Suprapubic skin (tissue), 4 donors: ENCODE measurements around the gene IQCH.

ENCODE experiments used
- CTCF ChIP-seq, 2 donors: fragments of 200-600 bp in 1 of 2; fragments of 450-650 bp in 1 of 2; sonication (generic) in 1 of 2; IDR thresholded peaks; one replicate each; pipeline ENCODE4 v1.5.1; 2016 to 2019; ENCODE audit warnings: antibody characterized with exemption in 2 of 2, mild to moderate bottlenecking in 1 of 2, moderate library complexity in 1 of 2
- POLR2A ChIP-seq, 2 donors: fragments of 450-650 bp; IDR thresholded peaks; one replicate each; pipeline ENCODE4 v1.6.1; 2017; ENCODE audit warnings: antibody characterized with exemption in 2 of 2, mild to moderate bottlenecking in 2 of 2, moderate library complexity in 2 of 2
- POLR2AphosphoS5 ChIP-seq, 3 donors: sonication (generic); formaldehyde crosslinking; IDR thresholded peaks; one replicate each; pipeline ENCODE4 v1.6.1; 2017; ENCODE audit warnings: antibody characterized with exemption in 3 of 3

GRCh38 chr15:67208396-67208795 lies 46.2 kb upstream of the IQCH start:
- no peak for TF ChIP-seq POLR2AphosphoS5 (IDR thresholded peaks at IDR 0.05)
- TF ChIP-seq CTCF (IDR thresholded peaks at IDR 0.05), result no peak
- TF ChIP-seq POLR2A (IDR thresholded peaks at IDR 0.05), result no peak
